ENCODE results near the gene KIF13A.

Gene KIF13A

DNA sequence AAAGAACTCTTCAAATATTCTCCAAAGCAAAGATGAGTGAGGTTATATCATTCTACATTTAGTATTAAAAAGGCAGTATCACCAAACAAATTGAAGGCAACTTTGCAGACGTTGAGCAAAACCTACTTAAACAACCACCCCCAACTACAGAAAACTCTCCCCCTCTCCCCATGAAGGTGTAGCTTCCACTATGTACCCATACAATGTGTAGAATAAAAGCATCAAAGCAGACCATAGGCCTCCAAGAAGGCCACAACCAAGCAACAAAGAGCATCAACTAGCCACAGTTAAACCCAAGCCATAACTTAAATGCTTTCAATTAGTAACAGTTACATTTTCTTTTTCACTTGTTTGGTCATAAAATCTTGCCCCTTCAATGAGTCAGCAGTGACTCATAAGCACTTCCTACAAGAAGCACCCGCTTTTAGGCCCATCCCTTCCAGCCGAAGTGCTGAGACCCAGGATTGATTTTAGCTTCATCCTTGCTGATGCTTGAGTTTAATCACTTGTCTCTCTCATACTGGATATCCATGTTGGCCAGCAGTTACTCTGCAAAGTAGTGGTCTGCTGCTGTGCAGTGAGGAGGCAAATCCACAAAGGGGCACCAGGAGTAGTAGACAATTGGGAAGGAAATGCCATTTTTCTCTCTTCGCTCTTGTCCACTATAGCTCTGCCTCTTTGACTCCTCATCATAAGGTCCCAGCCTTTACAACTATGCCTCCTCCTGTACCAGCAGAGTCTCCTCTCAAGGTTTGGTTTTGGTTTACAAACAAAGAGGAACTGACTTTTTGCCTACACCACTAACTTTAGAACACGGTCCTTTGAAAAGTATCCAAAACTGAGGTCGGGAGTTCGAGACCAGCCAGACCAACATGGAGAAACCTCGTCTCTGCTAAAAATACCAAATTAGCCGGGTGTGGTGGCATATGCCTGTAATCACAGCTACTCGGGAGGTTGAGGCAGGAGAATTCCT lies 272.3 kb downstream of the KIF13A start:
- DNase-seq: peak; percentile 15 to 33

DNA sequence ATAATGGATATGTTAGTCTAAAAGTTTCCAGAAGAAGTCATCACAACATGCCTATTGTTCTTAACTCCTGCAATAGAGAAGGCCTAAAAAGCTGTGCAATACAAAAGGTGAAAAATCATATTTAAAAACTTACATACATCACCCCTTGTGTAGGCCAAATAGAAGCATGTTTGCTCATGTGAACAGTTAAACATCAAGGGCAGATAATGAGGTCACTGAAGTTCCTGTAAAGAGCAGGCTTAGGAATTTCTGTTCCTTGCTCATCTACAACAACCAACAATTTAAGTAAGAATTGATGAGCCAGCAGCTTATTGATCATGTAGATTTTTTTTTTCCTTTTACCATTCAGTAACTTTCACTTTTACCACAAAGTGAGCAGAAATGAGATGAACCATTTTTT lies 273.3 kb downstream of the KIF13A start:
- no peak for DNase-seq

DNA sequence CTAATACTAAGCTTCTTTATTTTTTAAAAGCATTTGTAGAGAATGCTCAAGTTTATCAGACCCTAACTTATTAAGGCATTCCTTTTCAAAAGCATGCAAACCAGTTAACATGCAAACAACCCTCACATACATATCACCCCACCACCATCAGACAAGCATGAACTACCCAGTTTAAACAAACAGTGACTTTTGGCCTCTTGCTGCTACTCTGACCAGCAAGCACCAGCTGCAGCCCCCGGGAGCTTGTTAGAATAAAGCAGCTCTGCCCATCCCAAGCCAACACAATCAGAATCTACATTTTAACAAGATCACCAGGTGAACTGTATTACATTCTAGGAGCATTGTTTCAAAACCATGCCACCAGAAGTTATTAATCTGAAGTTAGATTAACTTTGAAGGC lies 274.9 kb downstream of the KIF13A start:
- no peak for DNase-seq

DNA sequence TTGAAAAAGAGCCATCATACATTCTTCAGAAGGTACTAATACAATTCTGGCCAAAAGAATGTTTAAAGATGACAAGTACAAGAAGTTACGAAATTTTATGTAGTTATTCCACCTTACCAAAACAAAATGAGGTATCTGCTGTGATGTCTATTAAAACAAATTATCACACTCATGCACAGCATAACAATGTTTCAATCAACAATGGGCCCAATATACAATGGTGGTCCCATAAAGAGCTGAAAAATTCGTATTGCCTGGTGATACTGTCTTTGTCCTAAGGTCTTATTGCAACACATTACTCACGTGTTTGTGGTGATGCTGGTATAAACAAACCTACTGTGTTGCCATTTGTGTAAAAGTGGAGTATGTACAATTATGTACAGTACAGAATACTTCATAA lies 277.1 kb downstream of the KIF13A start:
- DNase-seq: no peak

DNA sequence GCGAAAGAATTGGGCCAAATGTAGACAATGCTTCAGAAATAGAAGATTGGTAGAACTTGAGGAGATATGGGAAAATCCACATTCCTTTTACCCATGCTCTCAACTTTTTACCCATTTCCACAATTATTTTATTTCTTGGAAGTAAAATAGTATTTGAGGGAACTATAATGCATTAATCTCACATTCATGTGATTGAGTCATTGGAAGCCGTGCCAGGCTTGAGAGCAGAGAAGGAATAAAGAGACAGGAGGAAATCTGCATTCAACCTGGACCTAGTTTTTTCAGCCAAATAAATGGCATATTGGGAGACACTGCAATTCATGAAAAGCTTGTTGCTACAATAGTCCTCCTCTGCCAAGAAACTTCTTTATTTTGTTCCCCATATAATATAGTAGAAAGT lies 278.0 kb downstream of the KIF13A start:
- DNase-seq: no peak

All from activated CD4-positive, alpha-beta T cell treated with anti-CD3 and anti-CD28 coated beads for 4 hours (primary cell).